ENCODE results near the gene NRTN. TPM values are rescaled to one million over a fixed set of nuclear protein-coding genes. Genes with fewer than 3 reads are reported as not detected.
"Not testable (repeated sequence)": the region's sequence is repeated elsewhere in the genome, so short reads cannot be mapped to it uniquely, and the experiment has no call there.

NRTN gene
- total and polyA plus RNA-seq, 12 donors: 4.5 to 26.8 (median 8.9) TPM

DNA sequence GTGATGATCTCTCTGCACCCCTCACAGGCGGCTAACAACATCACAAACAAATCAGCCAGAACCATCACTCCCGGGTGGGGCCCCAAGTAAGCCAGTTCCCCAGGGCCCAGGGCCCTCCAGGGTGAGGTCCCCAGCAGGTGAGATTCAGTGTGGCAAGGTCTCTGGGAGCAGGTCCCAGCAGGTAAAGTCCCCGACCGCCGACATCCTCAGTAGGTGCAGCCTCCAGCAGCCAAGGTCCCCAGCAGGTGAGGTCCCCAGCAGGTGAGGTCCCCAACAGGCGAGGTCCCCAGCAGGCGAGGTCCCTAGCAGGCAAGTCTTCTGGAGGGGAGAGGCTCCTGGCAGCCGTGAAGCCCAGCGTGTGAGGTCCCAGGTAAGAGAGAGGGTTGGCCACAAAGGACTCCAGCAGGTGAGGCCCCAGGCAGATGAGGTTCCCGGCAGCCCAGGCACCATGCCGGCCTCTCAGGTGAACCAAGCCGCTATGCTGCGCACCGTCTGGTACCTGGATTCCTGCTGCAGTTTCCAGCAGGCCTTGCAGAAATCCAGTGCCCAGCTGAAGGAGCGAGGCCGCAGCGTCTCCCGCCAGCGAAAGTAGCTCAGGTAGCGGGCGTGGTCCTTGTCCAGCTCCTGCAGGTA lies 38.5 kb downstream of the NRTN start:
- DNase-seq: no peak
- intact Hi-C loops (cut with DNase I): no loop called here
- Histone ChIP-seq H3K4me3 (no peak overlapping the region), H3K27ac (no peak overlapping the region), H3K27me3 (no peaks in the 10 kb centered on the region), H3K36me3 (replicated peaks in 1 of 2) (no peaks in the 10 kb centered on the region), H3K9me3 (replicated peaks in 1 of 3) (no peaks in the 10 kb centered on the region), H3K4me1 (replicated peaks in 1 of 2) (no peaks in the 10 kb centered on the region)
- 87 to 93% (median 91%) methylated on average over 3 to 21 of the region's 21 CpGs for WGBS, 4 donors
- TF ChIP-seq, protein P1, sequence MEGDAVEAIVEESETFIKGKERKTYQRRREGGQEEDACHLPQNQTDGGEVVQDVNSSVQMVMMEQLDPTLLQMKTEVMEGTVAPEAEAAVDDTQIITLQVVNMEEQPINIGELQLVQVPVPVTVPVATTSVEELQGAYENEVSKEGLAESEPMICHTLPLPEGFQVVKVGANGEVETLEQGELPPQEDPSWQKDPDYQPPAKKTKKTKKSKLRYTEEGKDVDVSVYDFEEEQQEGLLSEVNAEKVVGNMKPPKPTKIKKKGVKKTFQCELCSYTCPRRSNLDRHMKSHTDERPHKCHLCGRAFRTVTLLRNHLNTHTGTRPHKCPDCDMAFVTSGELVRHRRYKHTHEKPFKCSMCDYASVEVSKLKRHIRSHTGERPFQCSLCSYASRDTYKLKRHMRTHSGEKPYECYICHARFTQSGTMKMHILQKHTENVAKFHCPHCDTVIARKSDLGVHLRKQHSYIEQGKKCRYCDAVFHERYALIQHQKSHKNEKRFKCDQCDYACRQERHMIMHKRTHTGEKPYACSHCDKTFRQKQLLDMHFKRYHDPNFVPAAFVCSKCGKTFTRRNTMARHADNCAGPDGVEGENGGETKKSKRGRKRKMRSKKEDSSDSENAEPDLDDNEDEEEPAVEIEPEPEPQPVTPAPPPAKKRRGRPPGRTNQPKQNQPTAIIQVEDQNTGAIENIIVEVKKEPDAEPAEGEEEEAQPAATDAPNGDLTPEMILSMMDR (IDR thresholded peaks at IDR 0.05): no peak
- TF ChIP-seq POLR2A (IDR thresholded peaks at IDR 0.05): no peak

DNA sequence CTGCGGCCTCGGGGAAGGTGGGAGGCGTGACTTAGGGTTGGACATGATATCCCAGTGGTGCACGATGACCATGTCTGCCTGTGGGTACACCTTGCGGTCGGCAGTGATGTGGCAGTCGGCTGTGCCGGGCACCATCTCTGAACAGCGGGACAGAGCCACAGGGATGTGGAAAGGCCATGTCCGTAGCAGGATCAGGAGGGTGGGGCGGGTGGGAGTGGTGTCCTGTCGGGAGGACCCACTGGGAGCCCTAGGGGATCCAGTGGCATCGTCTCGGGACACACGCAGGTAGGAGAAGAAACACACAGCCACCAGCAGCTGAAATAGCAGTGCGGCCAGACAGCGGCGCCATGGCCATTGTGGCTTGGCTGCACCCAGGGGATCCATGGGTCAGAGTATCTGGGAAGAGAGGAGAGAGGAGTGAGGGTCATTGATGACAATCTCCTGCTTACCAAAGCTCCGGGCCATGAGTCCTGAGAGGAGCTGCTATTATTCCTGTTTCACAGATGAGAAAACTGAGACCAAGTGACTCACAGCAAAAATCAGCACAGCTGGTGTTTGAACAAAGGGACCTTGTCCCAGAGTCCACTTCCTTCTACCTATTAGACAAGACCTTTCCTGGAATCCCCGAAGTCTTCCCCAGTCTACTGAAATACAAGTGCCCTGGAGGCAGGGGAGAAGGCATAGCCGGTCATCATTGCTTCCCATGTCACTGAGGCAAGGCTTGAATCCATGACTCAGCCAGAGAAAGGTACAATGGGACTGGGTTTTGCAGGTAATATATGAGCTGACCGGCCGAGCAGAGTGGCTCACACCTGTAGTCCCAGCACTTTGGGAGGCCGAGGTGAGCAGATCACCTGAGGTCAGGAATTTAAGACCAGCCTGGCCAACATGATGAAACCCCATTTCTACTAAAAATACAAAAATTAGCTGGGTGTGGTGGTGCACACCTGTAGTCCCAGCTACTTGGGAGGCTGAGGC lies 39.9 kb downstream of the NRTN start:
- Histone ChIP-seq H3K4me1 (replicated peaks in 1 of 2) (no peaks in the 10 kb centered on the region), H3K27ac (no peak overlapping the region), H3K27me3 (no peaks in the 10 kb centered on the region), H3K9me3 (replicated peaks in 1 of 3) (no peaks in the 10 kb centered on the region), H3K36me3 (replicated peaks in 1 of 2) (no peaks in the 10 kb centered on the region), H3K4me3 (no peak overlapping the region)
- DNase-seq: no peak
- TF ChIP-seq, protein P1 (IDR thresholded peaks at IDR 0.05): no peak
- no peak for TF ChIP-seq POLR2A (IDR thresholded peaks at IDR 0.05)
- intact Hi-C loops (cut with DNase I): no loop called here
- WGBS, 4 donors: 79 to 86% (median 83%) methylated on average over 16 to 24 of the region's 24 CpGs

DNA sequence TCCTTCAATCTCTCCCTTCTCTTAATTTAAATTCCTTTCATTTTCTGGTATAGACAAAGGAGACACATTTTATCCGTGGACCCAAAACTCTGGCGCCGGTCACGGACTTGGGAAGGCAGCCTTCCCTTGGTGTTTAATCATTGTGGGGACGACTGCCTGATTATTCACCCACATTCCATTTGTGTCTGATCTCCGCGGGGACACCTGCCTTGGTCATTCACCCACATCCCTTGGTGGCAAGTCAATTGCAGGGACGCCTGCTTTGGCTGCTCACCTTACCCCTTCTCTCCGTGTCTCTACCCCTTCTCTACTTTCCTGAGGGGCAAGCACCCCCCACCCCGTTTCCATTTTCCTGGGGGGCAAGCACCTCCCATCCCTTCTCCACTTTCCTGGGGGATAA lies 43.0 kb downstream of the NRTN start:
- H3K36me3 ChIP-seq (replicated peaks in 1 of 2); H3K4me1 ChIP-seq (replicated peaks in 1 of 2); H3K9me3 ChIP-seq (replicated peaks in 1 of 3); H3K27ac ChIP-seq; DNase-seq; intact Hi-C loops (cut with DNase I); H3K27me3 ChIP-seq; H3K4me3 ChIP-seq: not testable (repeated sequence)
- WGBS, 4 donors: 78 to 89% (median 85%) methylated on average over 10 of the region's 10 CpGs

DNA sequence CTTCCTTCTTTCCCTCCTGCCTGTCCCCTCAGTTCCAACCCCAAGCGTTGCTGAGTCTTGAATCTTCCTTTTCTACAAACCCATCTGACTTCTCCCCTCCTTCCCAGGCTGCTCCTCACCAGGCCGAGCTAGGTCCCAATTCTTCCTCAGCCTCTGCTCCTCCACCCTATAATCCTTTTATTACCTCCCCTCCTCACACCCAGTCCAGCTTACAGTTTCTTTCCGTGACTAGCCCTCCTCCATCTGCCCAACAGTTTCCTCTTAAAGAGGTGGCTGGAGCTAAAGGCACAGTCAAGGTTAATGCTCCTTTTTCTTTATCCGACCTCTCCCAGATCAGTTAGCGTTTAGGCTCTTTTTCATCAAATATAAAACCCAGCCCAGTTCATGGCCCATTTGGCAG lies 43.8 kb downstream of the NRTN start:
- H3K9me3 ChIP-seq (replicated peaks in 1 of 3); intact Hi-C loops (cut with DNase I); H3K4me3 ChIP-seq; H3K4me1 ChIP-seq (replicated peaks in 1 of 2); DNase-seq; H3K27ac ChIP-seq; H3K27me3 ChIP-seq; H3K36me3 ChIP-seq (replicated peaks in 1 of 2): not testable (repeated sequence)
- 61 to 77% (median 70%) methylated on average over 5 of the region's 5 CpGs for WGBS, 4 donors

DNA sequence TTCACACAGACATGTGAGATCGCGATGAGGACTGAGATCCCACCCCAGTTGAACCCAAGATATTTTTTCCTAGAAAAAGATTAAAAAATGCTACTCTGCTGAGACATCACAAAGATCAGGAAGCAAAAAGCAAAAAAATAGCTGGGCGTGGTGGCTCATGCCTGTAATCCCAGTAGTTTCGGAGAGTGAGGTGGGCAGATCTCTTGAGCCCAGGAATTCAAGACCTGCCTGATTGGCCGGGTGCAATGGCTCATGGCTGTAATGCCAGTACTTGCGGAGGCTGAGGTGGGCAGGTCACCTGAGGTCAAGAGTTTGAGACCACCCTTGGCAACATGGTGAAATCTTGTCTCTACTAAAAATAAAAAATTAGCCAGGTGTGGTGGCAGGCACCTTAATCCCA lies 45.3 kb downstream of the NRTN start:
- H3K4me3 ChIP-seq: no peak overlapping the region
- TF ChIP-seq, protein P1 (IDR thresholded peaks at IDR 0.05): no peak
- TF ChIP-seq POLR2A (IDR thresholded peaks at IDR 0.05): no peak
- no peaks in the 10 kb centered on the region for H3K36me3 ChIP-seq (replicated peaks in 1 of 2)
- no peak overlapping the region for H3K27ac ChIP-seq
- H3K4me1 ChIP-seq (replicated peaks in 1 of 2): peaks cover 0 to 3% of the 10 kb centered on the region in 2 donors
- no peak for DNase-seq
- intact Hi-C loops (cut with DNase I): no loop called here
- no peaks in the 10 kb centered on the region for H3K27me3 ChIP-seq
- WGBS, 4 donors: 79 to 80% (median 80%) methylated on average over 6 of the region's 6 CpGs
- no peaks in the 10 kb centered on the region for H3K9me3 ChIP-seq (replicated peaks in 1 of 3)

All from adrenal gland (tissue), 12 donors.